Measurements from ENCODE around the gene GZMA.

DNA sequence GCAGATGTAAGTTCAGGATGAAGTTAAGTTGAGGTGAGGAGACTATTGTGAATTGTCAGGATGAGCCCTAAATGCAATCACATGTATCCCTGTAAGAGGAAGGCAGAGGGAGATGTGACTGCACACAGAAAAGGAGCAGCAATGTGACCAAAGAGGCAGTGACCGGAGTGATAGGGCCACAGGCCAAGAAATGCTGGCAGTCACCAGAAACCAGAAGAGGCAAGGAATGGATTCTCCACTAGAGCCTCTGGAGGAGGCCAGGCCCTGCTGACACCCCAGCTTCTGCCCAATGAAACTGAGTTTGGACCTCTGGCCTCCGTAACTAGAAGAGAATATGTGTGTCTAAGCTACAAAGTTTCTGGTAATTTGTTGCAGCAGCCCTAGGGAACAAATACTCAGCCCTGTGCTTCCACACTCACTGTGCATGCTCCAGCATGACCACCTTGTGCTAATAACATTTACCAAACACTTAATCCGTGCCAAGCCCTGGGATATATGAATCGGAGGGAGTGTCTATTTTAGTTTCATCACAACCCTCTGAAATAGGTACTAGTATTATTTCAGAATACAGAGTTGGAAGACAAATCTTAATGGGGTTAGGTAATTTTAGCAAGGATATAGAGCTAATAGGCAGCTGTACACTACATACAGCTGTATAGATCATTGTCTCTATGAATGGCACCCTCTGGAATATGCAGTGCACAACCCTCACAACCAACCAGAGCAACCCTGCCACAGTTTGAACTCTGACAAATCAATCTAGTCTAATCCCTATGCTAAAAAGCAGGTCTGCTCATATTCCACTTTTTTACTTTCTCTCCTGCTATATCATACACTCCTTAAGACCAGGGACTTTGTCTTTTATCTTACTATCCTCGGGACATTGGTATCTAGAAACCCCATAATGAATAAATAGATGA lies 49.7 kb downstream of the GZMA start:
- TF ChIP-seq, protein P1, sequence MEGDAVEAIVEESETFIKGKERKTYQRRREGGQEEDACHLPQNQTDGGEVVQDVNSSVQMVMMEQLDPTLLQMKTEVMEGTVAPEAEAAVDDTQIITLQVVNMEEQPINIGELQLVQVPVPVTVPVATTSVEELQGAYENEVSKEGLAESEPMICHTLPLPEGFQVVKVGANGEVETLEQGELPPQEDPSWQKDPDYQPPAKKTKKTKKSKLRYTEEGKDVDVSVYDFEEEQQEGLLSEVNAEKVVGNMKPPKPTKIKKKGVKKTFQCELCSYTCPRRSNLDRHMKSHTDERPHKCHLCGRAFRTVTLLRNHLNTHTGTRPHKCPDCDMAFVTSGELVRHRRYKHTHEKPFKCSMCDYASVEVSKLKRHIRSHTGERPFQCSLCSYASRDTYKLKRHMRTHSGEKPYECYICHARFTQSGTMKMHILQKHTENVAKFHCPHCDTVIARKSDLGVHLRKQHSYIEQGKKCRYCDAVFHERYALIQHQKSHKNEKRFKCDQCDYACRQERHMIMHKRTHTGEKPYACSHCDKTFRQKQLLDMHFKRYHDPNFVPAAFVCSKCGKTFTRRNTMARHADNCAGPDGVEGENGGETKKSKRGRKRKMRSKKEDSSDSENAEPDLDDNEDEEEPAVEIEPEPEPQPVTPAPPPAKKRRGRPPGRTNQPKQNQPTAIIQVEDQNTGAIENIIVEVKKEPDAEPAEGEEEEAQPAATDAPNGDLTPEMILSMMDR (conservative IDR thresholded peaks at IDR 0.05; ENCODE audit: low read length): no peak
- no peak for TF ChIP-seq EZH2phosphoT487 (IDR thresholded peaks at IDR 0.05; ENCODE audit: borderline replicate concordance, low read depth, low read length)

Data from OCI-LY7 (cell line).